Activated CD4-positive, alpha-beta T cell treated with anti-CD3 and anti-CD28 coated beads, Interleukin-2, amount 50 U/mL, for 4 hours (primary cell): Measurements from ENCODE around the gene AP4S1.
"Not testable (repeated sequence)": the region's sequence is repeated elsewhere in the genome, so short reads cannot be mapped to it uniquely, and the experiment has no call there.

Source experiments
- DNase-seq, 2 experiments: peaks; one replicate each; pipeline ENCODE4 v3.0.0-alpha.2; 2020

Gene AP4S1

GRCh38 chr14:31009836-31010574 is 15.4 kb upstream of the AP4S1 start:
- DNase-seq, result no peak

- DNase-seq, result no peak
Observed at GRCh38 chr14:31010935-31011334, 14.5 kb upstream of the AP4S1 start.

- DNase-seq, result no peak
Observed at GRCh38 chr14:31013841-31014240, 11.6 kb upstream of the AP4S1 start.

GRCh38 chr14:31018057-31018645 is 7.3 kb upstream of the AP4S1 start:
- DNase-seq, result no peak

GRCh38 chr14:31020834-31021575 is 4.4 kb upstream of the AP4S1 start:
- DNase-seq, result no peak

- DNase-seq, result no peak
Observed at GRCh38 chr14:31021576-31021949, 3.9 kb upstream of the AP4S1 start.

GRCh38 chr14:31022386-31022785 is 3.1 kb upstream of the AP4S1 start:
- DNase-seq, result no peak

GRCh38 chr14:31024010-31024480 is 1.4 kb upstream of the AP4S1 start:
- DNase-seq, result no peak

- no peak for DNase-seq
Observed at GRCh38 chr14:31024577-31025366, 677 bp upstream of the AP4S1 start.

- no peak for DNase-seq
Observed at GRCh38 chr14:31026077-31026449, 614 bp downstream of the AP4S1 start, which contains the start of gene STRN3. STRN3 (minus strand) TSS chr14:31026379; CDS start chr14:31026185, 194 bp downstream.

- peak; percentile 86 to 87 for DNase-seq
Observed at GRCh38 chr14:31026450-31027235, 1.2 kb downstream of the AP4S1 start.

GRCh38 chr14:31027847-31028246 is 2.4 kb downstream of the AP4S1 start:
- no peak for DNase-seq

GRCh38 chr14:31029016-31029970 is 3.8 kb downstream of the AP4S1 start:
- no peak for DNase-seq

GRCh38 chr14:31030469-31030868 is 5.0 kb downstream of the AP4S1 start:
- no peak for DNase-seq

- DNase-seq, result no peak
Observed at GRCh38 chr14:31036552-31036951, 11.1 kb downstream of the AP4S1 start.

- no peak for DNase-seq
Observed at GRCh38 chr14:31037709-31038221, 12.3 kb downstream of the AP4S1 start.

GRCh38 chr14:31038521-31039166 is 13.2 kb downstream of the AP4S1 start:
- no peak for DNase-seq

GRCh38 chr14:31042300-31042699 is 16.9 kb downstream of the AP4S1 start:
- DNase-seq, result no peak

GRCh38 chr14:31042893-31043292 is 17.4 kb downstream of the AP4S1 start:
- not testable (repeated sequence) for DNase-seq

GRCh38 chr14:31043379-31043778 is 17.9 kb downstream of the AP4S1 start:
- DNase-seq, result no peak
